ENCODE data around the gene PPP1CA.

The PPP1CA gene

GRCh38 chr11:67441731-67442351 lies 40.2 kb upstream of the PPP1CA start:
- TF ChIP-seq CTCF (IDR thresholded peaks at IDR 0.05): no peak

- TF ChIP-seq CTCF (IDR thresholded peaks at IDR 0.05): no peak
These were observed 39.5 kb upstream of the PPP1CA start for GRCh38 chr11:67441098-67441563.

- TF ChIP-seq CTCF (IDR thresholded peaks at IDR 0.05): no peak
These were observed 38.8 kb upstream of the PPP1CA start for GRCh38 chr11:67440229-67441097.

- 0 out of 2 replicates have a peak, but pooled peaks have one; percentile 28 for TF ChIP-seq CTCF (IDR thresholded peaks at IDR 0.05)
These were observed 37.9 kb upstream of the PPP1CA start for GRCh38 chr11:67439321-67440228.

GRCh38 chr11:67438158-67438902 lies 36.7 kb upstream of the PPP1CA start:
- no peak for TF ChIP-seq CTCF (IDR thresholded peaks at IDR 0.05)

- no peak for TF ChIP-seq CTCF (IDR thresholded peaks at IDR 0.05)
These were observed 36.1 kb upstream of the PPP1CA start for GRCh38 chr11:67437809-67438157.
